ENCODE measurements around the gene EXTL2.
"Not testable (repeated sequence)": the region's sequence is repeated elsewhere in the genome, so short reads cannot be mapped to it uniquely, and the experiment has no call there.

Gene EXTL2, protein sequence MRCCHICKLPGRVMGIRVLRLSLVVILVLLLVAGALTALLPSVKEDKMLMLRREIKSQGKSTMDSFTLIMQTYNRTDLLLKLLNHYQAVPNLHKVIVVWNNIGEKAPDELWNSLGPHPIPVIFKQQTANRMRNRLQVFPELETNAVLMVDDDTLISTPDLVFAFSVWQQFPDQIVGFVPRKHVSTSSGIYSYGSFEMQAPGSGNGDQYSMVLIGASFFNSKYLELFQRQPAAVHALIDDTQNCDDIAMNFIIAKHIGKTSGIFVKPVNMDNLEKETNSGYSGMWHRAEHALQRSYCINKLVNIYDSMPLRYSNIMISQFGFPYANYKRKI

GRCh38 chr1:100894603-100895539 lies at the start of gene EXTL2:
Gene EXTL2, minus strand, starts transcription at chr1:100894842. Its CDS starts 6,085 bp downstream, at chr1:100888757.
- peak; percentile 83 to 96 (median 91) for DNase-seq

GRCh38 chr1:100943533-100943932 lies 48.9 kb upstream of the EXTL2 start:
- no peak for DNase-seq

- no peak for DNase-seq
These were observed 47.8 kb upstream of the EXTL2 start for GRCh38 chr1:100942304-100943046.

DNA sequence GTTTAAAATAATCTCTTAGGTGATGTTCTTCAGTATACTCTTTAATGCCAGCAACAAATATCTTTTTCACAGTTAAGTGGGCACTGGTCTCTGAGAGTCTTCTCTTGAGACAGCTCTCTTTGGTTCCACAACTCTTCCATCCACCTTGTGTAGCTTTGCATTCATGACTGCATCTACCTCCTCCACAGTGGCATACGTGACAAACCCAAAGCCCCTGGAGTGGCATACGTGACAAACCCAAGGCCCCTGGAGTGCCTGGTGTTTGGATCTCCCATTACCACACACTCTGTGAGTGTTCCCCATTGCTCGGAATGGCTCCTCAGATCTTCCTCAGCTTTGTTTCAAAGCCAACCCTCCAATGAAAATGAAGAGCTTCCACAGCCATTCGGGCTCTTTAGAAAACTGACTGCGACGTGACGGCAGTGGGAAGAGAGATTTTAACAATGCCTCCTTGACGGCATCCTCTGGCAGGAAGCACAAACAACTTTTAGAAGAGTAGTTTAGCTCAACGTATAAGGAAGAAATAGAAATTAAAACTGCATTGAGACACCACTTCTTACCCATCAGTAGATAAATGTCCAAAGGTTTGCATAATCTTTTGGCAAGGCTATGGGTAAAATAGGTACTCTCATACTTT lies 47.1 kb upstream of the EXTL2 start:
- no peak for DNase-seq

GRCh38 chr1:100941098-100941527 lies 46.5 kb upstream of the EXTL2 start:
- DNase-seq: no peak

GRCh38 chr1:100936194-100936967 lies 41.7 kb upstream of the EXTL2 start:
- no peak for DNase-seq

GRCh38 chr1:100933555-100933954 lies 38.9 kb upstream of the EXTL2 start:
- not testable (repeated sequence) for DNase-seq

- no peak for DNase-seq
These were observed 37.1 kb upstream of the EXTL2 start for GRCh38 chr1:100931716-100932115.

DNA sequence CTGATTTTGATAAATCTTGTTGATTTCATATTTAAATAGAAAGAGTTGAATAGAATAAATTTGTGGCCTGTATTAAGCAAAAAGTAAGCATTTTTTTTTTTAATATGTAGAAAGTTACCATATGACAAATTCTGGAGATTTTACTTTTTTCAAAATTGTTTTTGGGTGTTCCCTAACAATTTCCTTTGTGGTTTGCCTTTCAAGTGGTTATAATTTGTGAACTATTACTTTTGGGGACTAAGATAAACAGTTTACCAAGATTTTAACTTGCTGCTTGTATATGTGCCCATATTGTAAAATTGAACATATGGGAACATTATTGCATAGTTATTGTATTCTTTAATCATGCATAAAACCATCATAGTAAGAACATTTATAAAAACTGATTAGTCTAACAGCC lies 35.9 kb upstream of the EXTL2 start:
- DNase-seq: no peak

DNA sequence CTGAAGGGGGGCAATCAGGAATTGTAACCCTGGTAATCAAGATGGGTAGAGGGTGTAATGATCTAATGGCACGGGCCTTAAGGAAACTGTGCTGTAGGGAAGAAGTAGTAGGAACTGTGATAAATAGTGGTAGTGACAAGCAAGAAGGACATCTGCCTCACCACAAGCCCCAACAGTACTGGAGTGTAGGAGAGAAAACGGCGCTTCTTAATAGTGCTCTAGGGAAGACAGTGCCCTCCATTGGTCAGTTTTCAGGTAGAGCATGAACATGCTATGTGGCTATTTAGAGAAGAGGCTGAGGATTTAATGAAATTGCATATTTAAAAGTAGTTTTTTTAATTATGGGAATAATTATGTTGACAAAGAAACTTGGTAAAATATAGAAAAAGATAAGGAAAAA lies 33.5 kb upstream of the EXTL2 start:
- no peak for DNase-seq

- no peak for DNase-seq
These were observed 32.6 kb upstream of the EXTL2 start for GRCh38 chr1:100927276-100927675.

DNA sequence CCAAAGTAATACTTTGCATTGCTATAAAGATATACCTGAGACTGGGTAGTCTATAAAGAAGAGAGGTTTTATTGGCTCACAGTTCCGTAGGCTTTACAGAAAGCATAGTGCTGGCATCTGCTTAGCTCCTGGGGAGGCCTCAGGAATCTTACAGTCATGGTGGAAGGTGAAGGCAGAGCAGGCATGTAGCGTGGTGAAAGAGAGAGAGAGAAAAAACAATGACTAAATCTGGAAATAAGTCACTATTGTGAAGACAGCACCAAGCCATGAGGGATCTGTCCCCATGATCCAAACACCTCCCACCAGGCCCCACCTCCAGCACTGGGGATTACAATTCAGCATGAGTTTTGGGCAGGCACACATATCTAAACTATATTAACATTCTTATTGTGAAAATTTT lies 31.6 kb upstream of the EXTL2 start:
- DNase-seq: no peak

DNA sequence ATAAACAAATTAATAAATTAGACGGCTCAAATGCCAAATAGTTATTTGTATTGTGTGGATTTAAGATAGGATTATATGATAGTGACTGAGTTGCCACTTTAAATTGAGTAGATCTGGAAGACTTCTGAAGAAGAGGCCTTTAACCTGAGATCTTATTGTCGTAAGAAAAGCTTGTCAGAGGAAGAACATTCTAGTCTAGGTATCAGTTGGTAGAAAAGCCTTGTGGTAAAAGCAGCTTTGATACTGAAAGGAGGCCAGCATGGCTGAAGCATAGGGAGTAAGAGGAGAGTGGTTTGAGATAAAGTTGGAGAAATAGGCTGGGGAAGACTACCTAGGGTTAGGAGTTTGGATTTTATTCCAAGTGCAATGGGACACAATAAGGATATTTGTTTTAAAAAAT lies 30.3 kb upstream of the EXTL2 start:
- no peak for DNase-seq

DNA sequence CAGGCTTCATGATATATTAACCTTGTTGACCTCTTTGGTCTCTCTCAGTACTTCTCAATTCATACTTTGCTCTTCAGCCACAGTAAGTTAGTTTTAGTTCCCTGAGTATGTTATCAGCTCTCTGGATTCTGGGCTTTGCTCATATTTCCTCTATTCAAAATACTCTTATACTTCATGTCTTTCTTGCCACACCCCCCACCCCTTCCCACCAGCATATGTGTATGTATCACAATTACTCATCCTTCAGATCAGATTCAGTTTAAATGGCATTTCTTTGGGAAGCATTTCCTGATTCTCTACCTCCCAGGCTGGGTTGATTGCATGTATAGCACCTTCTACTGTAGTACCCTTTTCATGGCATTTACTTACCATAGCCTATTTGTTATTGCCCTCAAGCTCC lies 29.6 kb upstream of the EXTL2 start:
- no peak for DNase-seq

DNA sequence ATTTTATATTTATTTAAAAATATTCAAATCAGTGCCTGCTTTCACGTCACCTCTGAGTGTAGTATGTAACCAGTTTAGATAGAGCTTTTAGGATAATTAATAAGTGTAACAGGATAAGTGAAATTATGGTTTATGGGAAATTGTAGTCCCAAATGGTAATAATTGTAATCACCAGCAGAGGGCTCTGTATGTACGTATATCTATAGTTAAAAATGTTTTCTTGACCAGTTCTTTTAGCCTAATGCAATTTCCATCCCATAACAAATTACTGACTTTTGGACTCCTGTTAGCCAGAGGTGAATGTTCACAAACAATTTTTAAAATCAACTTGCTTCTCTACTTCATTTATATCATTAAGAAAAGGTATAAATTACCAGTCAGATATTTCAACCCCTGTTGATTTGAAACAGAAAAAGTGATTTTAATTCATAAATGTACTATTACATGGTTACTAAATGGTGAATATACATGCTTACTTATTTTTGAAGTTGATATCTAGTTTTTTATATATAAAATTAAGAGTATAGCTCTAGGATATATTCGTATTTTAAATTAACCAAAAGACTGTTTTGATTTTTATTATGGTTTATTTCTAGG lies 26.6 kb upstream of the EXTL2 start:
- DNase-seq: peak; percentile 1 to 76 (median 53)

- no peak for DNase-seq
These were observed 17.4 kb upstream of the EXTL2 start for GRCh38 chr1:100912019-100912418.

DNA sequence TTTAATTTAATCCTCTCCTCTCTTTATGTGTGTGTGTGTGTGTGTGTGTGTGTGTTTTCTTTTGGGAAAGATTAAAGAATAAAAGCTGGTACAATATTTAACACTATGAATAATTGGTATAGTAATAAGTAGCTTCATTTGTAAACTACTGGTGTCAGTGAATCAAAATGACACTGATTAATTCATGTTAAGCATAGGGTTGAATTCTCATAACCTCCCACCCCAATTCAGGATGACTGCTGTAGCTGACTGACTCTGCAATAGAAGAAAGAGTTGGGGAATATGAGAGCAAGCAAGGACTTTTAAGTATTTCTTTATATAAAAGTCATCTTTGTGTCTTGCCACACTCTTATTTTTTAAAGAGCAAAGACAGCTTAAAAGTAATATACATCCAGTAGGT lies 14.4 kb upstream of the EXTL2 start:
- no peak for DNase-seq

DNA sequence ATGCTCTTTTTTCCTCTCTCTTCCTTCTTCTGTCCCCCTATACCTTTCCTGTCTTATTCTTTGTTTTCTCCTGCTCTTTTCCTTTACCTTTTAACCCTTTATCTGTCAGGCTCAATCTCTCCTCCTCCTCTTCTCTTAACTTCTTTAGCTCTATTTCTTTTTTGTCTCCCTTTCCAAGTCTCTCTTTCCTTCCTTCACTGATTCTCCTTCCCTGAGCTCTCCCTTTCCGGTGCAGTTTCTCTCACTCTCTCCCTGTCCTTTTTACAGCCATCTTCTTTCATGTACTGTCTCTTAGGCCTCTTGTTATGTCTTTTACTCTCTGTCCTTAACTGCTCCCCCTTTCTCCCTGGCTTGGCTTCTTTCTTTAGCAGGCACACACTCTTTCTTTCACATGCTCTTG lies 13.2 kb upstream of the EXTL2 start:
- DNase-seq: no peak

DNA sequence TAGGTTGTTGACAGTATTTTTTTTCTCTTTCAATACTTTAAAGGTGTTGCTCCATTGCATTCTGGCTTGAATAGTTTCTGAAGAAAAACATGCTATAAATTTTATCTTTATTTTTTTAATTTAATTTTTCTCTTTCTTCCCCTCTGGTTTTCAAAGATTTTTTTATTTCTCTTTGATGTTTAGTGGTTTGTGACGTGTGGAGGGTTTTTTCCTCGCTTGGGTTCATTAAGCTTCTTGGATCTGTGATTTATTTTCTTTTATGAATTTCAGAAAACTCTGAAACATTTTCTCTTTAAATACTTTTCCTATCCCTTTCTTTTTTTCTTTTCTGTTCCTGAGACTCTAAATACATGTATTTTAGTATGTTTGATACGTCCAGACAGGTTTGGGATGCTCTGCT lies 10.5 kb upstream of the EXTL2 start:
- DNase-seq: no peak

- no peak for DNase-seq
These were observed 9.9 kb upstream of the EXTL2 start for GRCh38 chr1:100904528-100904927.

DNA sequence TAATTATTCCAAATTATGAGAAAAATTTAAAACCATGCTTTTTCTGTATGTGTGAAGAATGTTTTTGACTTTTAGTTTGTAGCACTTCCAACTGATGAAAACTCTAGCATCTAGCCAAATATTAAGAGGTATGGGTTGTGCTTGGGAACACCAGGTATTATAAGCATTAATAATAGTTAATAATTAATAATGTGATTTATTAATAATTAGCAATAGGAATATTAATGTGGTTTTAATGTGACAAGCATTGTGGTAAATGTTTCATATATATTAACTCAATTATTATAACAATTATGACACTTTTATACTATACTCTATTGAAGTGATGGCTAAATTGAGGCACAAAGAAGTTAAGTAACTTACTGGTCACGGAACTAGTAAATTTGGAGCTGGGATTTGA lies 9.1 kb upstream of the EXTL2 start:
- no peak for DNase-seq

- DNase-seq: no peak
These were observed 7.7 kb upstream of the EXTL2 start for GRCh38 chr1:100902365-100902764.

Measured in NCI-H1417 (cell line).